Measurements from ENCODE around the gene GPS2. TPM values are rescaled to one million over a fixed set of nuclear protein-coding genes. Genes with fewer than 3 reads are reported as not detected.

GPS2 gene
- total RNA-seq, 6 experiments from 2014 or later = 34.7 to 45.2 (median 40.7) TPM

- H3K27ac Mint-ChIP-seq = no peak overlapping the region
- no peaks in the 10 kb centered on the region for H3K36me3 Mint-ChIP-seq (ENCODE audit: low read depth)
- peaks cover 15% of the 10 kb centered on the region for H3K4me1 Mint-ChIP-seq (ENCODE audit: low read depth)
These were observed 11.9 kb upstream of the GPS2 start for GRCh38 chr17:7327056-7327455.

GRCh38 chr17:7326186-7326585, 11.0 kb upstream of the GPS2 start:
- TF ChIP-seq CTCF (IDR thresholded peaks at IDR 0.05) = no peak
- peaks cover 1% of the 10 kb centered on the region for H3K27me3 Mint-ChIP-seq (ENCODE audit: insufficient read depth)

More at GRCh38 chr17:7327056-7327455, 11.9 kb upstream of the GPS2 start:
- Mint-ChIP-seq H3K27me3 (ENCODE audit: insufficient read depth) (peaks cover 3% of the 10 kb centered on the region), H3K4me3 (no peak overlapping the region), H3K9me3 (no peaks in the 10 kb centered on the region)
- TF ChIP-seq CTCF (IDR thresholded peaks at IDR 0.05) = no peak
- no peak for DNase-seq

GRCh38 chr17:7325031-7325528, 9.9 kb upstream of the GPS2 start:
- TF ChIP-seq CTCF (IDR thresholded peaks at IDR 0.05) = no peak
- no peaks in the 10 kb centered on the region for H3K27me3 Mint-ChIP-seq (ENCODE audit: insufficient read depth)
- no peak overlapping the region for H3K4me3 Mint-ChIP-seq
- H3K27ac Mint-ChIP-seq = no peak overlapping the region
- DNase-seq = no peak
- H3K9me3 Mint-ChIP-seq = no peaks in the 10 kb centered on the region
- peaks cover 15% of the 10 kb centered on the region for H3K4me1 Mint-ChIP-seq (ENCODE audit: low read depth)
- H3K36me3 Mint-ChIP-seq (ENCODE audit: low read depth) = peaks cover 9% of the 10 kb centered on the region

More at GRCh38 chr17:7326186-7326585, 11.0 kb upstream of the GPS2 start:
- H3K9me3 Mint-ChIP-seq = no peaks in the 10 kb centered on the region
- H3K27ac Mint-ChIP-seq = no peak overlapping the region
- DNase-seq = no peak
- H3K4me3 Mint-ChIP-seq = no peak overlapping the region
- H3K4me1 Mint-ChIP-seq (ENCODE audit: low read depth) = peaks cover 15% of the 10 kb centered on the region
- peaks cover 6% of the 10 kb centered on the region for H3K36me3 Mint-ChIP-seq (ENCODE audit: low read depth)

GRCh38 chr17:7324438-7324779, 9.2 kb upstream of the GPS2 start:
- H3K9me3 Mint-ChIP-seq = no peaks in the 10 kb centered on the region
- H3K36me3 Mint-ChIP-seq (ENCODE audit: low read depth) = peaks cover 9% of the 10 kb centered on the region
- no peaks in the 10 kb centered on the region for H3K27me3 Mint-ChIP-seq (ENCODE audit: insufficient read depth)
- peak; percentile 60 for TF ChIP-seq CTCF (IDR thresholded peaks at IDR 0.05)
- H3K4me1 Mint-ChIP-seq (ENCODE audit: low read depth) = peaks cover 15% of the 10 kb centered on the region
- DNase-seq = no peak
- no peak overlapping the region for H3K27ac Mint-ChIP-seq
- no peak overlapping the region for H3K4me3 Mint-ChIP-seq

- Mint-ChIP-seq H3K36me3 (ENCODE audit: low read depth) (peaks cover 9% of the 10 kb centered on the region), H3K4me1 (ENCODE audit: low read depth) (peaks cover 13% of the 10 kb centered on the region), H3K4me3 (no peak overlapping the region), H3K27ac (no peak overlapping the region), H3K27me3 (ENCODE audit: insufficient read depth) (no peaks in the 10 kb centered on the region), H3K9me3 (no peaks in the 10 kb centered on the region)
- peak; percentile 21 for DNase-seq
- peak; percentile 93 for TF ChIP-seq CTCF (IDR thresholded peaks at IDR 0.05)
These were observed 8.7 kb upstream of the GPS2 start for GRCh38 chr17:7323731-7324437.

Data from HFFc6 (cell line).